D341Med (cell line): ENCODE measurements around the gene COMMD1.

Experiments
- DNase-seq: peaks from one replicate; pipeline ENCODE4 v3.0.0; 2012; ENCODE audit warnings: low spot score

The COMMD1 gene

DNA sequence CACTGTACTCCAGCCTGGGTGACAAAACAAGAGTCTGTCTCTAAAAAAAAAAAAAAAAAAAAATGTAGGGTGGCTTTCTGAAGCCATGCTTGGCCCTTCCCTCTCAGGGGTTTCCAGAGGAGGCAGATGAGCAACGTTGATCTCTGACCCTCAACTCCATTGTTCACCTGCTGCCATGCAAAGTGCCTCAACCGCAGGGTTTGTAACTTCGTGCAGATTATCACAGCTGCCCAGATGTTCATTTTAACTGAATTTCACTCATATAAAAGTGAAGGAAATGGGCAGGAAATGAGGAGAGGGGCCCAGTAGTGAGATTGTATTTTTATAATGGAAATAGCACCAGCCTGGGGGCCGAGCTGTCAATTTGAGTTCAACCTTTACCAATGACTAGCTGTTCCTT lies 275.5 kb downstream of the COMMD1 start:
- no peak for DNase-seq

DNA sequence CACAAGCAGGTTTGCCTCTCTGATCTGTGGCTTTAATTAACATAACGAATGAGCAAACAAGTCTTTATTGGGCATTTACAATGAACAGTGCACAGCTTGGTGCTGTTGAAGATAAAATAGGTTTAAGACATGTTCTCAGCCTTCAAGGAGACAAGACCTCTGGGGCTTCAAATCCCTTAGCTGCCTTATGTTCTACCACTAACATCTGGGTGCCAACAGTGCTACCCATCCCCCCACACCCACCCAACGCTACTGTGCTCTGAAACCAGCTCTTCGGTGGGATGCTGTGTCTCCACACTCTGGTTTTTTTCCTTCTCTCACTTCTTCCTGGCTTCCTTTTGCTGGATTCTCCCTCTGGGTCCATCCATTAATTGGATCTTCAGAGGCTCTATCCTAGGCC lies 276.4 kb downstream of the COMMD1 start:
- DNase-seq, result no peak

DNA sequence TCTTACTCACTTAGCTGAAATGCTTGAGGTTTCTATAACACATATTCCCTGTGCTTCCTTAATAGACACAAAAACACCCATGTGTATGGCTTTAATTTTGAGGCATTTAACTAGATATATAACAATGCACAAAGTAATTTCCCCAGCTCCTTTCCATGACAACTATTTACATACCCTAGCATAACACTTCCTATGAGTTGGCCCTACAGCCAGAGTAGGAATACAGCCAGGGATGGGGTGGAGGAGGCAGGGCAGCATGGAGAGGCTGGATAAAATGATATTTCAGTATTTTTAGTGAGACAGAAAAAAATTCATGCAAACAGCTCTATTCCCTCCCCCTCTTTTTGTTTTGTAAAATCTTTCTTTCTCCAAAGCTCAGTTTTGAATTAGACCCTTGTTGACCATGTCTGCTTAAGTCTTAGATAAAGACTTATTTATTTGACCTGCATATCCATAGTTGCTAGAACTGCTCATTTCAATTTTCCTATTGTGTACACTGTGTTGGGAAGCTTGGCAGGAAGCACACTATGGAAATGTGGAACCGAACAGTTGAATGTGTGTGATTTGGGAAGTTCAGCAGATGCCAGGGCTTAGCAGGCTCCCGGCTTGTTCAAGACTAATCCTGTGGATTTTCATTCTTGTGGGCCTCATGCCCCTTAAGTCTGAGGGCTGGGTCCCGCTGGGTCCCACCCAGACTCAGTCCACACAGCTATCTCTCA lies 279.2 kb downstream of the COMMD1 start:
- DNase-seq, result peak; percentile 67
